ENCODE measurements around the gene VPS45.

Gene VPS45

GRCh38 chr1:150067184-150068108 lies at the start of gene VPS45:
TSS of gene VPS45 (plus strand) at chr1:150067776. CDS start at chr1:150067858, 82 bp downstream.
- DNase-seq (ENCODE audit: low read depth), result peak; percentile 92
- TF ChIP-seq, protein P1, sequence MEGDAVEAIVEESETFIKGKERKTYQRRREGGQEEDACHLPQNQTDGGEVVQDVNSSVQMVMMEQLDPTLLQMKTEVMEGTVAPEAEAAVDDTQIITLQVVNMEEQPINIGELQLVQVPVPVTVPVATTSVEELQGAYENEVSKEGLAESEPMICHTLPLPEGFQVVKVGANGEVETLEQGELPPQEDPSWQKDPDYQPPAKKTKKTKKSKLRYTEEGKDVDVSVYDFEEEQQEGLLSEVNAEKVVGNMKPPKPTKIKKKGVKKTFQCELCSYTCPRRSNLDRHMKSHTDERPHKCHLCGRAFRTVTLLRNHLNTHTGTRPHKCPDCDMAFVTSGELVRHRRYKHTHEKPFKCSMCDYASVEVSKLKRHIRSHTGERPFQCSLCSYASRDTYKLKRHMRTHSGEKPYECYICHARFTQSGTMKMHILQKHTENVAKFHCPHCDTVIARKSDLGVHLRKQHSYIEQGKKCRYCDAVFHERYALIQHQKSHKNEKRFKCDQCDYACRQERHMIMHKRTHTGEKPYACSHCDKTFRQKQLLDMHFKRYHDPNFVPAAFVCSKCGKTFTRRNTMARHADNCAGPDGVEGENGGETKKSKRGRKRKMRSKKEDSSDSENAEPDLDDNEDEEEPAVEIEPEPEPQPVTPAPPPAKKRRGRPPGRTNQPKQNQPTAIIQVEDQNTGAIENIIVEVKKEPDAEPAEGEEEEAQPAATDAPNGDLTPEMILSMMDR (conservative IDR thresholded peaks at IDR 0.05; ENCODE audit: control insufficient read depth, insufficient read depth, low read depth, low read length), result no peak
- peak within 1 kb of the TSS; percentile 94 for H3K4me3 ChIP-seq (ENCODE audit: control insufficient read depth, low read depth, low read length)

- no peak overlapping the region for H3K4me3 ChIP-seq (ENCODE audit: control insufficient read depth, low read depth, low read length)
- no peak for DNase-seq (ENCODE audit: low read depth)
- TF ChIP-seq, protein P1 (conservative IDR thresholded peaks at IDR 0.05; ENCODE audit: control insufficient read depth, insufficient read depth, low read depth, low read length), result no peak
Measured at GRCh38 chr1:150018165-150018564, 49.4 kb upstream of the VPS45 start.

- no peak overlapping the region for H3K4me3 ChIP-seq (ENCODE audit: control insufficient read depth, low read depth, low read length)
- TF ChIP-seq, protein P1 (conservative IDR thresholded peaks at IDR 0.05; ENCODE audit: control insufficient read depth, insufficient read depth, low read depth, low read length), result no peak
- DNase-seq (ENCODE audit: low read depth), result no peak
Measured at GRCh38 chr1:150020711-150021110, 46.9 kb upstream of the VPS45 start.

DNA sequence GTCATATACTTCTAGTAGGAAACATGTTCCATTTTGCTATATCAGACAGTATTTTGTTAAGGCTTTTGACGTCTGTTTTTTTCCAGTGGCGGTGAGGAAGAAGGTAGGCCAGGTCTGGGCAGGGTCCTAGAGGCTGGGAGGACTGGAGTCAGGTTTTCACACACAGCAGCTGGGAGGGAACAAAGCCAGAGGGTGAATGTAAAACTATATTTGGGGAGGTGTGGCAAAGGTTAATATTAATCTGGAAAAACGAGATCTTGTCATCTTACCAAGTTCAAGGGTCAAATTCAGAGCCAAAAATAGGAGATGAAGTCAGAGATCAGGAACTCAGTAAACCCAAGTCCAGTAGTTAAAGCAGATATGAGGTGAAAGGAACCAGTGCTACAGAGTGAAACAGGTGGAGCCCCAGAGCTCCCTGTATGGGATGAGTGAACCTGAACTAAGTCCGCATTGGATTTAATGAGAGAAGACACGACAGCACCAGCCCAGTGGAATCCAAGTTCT lies 46.3 kb upstream of the VPS45 start:
- no peak overlapping the region for H3K4me3 ChIP-seq (ENCODE audit: control insufficient read depth, low read depth, low read length)
- TF ChIP-seq, protein P1 (conservative IDR thresholded peaks at IDR 0.05; ENCODE audit: control insufficient read depth, insufficient read depth, low read depth, low read length), result no peak
- no peak for DNase-seq (ENCODE audit: low read depth)

- TF ChIP-seq, protein P1 (conservative IDR thresholded peaks at IDR 0.05; ENCODE audit: control insufficient read depth, insufficient read depth, low read depth, low read length), result no peak
- DNase-seq (ENCODE audit: low read depth), result no peak
- no peak overlapping the region for H3K4me3 ChIP-seq (ENCODE audit: control insufficient read depth, low read depth, low read length)
Measured at GRCh38 chr1:150022357-150022756, 45.2 kb upstream of the VPS45 start.

DNA sequence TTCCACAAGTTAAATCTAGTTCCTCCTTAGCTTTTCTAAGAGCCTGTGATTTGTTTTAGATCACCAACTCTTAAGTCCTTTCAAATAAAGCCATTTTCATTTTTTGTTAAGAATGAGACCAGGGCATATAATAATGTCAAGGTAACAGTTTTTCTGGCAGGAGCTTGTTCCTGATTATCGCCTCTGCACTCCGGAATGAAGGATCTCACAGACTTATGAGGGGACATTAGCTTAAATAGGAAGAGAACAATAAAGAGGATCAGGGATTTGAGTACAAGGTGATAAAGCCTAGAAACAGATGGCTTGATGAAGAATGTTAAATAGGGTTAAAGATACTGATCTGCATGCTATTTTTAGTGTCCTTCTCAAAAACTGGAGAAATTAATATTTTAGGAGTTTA lies 43.4 kb upstream of the VPS45 start:
- DNase-seq (ENCODE audit: low read depth), result no peak
- H3K4me3 ChIP-seq (ENCODE audit: control insufficient read depth, low read depth, low read length), result no peak overlapping the region
- TF ChIP-seq, protein P1 (conservative IDR thresholded peaks at IDR 0.05; ENCODE audit: control insufficient read depth, insufficient read depth, low read depth, low read length), result no peak
